OCI-LY1 (cell line): ENCODE data around the gene HPS5.

Experiments used
- H2AFZ ChIP-seq: fragments of 200-600 bp; sonication (generic), shearing (Covaris generic); 2 replicates; pipeline ENCODE4 v1.6.0; 2014; ENCODE audit warnings: antibody characterized with exemption, mild to moderate bottlenecking, low read length
- H3F3A ChIP-seq: fragments of 200-600 bp; sonication (generic), shearing (Covaris generic); 2 replicates; pipeline ENCODE4 v1.6.0; 2014; ENCODE audit warnings: mild to moderate bottlenecking, antibody characterized with exemption, low read length, moderate library complexity; ENCODE audit not compliant: insufficient read depth
- H3K27ac ChIP-seq: fragments of 200-600 bp; sonication (generic); 2 replicates; pipeline ENCODE4 v1.5.1; 2014; ENCODE audit warnings: low read length, mixed run types, mild to moderate bottlenecking, low read depth; ENCODE audit not compliant: poor library complexity, severe bottlenecking
- H3K27me3 ChIP-seq: fragments of 200-600 bp; sonication (generic); 2 replicates; pipeline ENCODE4 v1.6.0; 2014; ENCODE audit warnings: antibody characterized with exemption, mild to moderate bottlenecking, low read length, moderate library complexity; ENCODE audit not compliant: insufficient read depth
- H3K36me3 ChIP-seq: fragments of 200-600 bp; sonication (generic); 2 replicates; pipeline ENCODE4 v1.6.1; 2014; ENCODE audit warnings: mild to moderate bottlenecking, antibody characterized with exemption, low read length, moderate library complexity, mixed read lengths; ENCODE audit not compliant: insufficient read depth
- H3K4me1 ChIP-seq: fragments of 200-600 bp; sonication (generic); 2 replicates; pipeline ENCODE4 v1.5.1; 2014; ENCODE audit warnings: mild to moderate bottlenecking, low read length, moderate library complexity; ENCODE audit not compliant: insufficient read depth, severe bottlenecking
- H3K4me2 ChIP-seq: fragments of 200-600 bp; sonication (generic), shearing (Covaris generic); 2 replicates; pipeline ENCODE4 v1.6.1; 2014; ENCODE audit warnings: low read length
- H3K4me3 ChIP-seq: fragments of 200-600 bp; sonication (generic); 2 replicates; pipeline ENCODE4 v1.5.1; 2014; ENCODE audit warnings: low read length, low read depth, mild to moderate bottlenecking, mixed read lengths; ENCODE audit not compliant: poor library complexity, severe bottlenecking
- H3K79me2 ChIP-seq: fragments of 200-600 bp; shearing (Covaris generic); 2 replicates; pipeline ENCODE4 v1.6.1; 2016; ENCODE audit warnings: mixed run types, low read length, mixed read lengths; ENCODE audit not compliant: insufficient read depth
- H3K9ac ChIP-seq: fragments of 200-600 bp; sonication (generic), shearing (Covaris generic); 2 replicates; pipeline ENCODE4 v1.6.1; 2014; ENCODE audit warnings: mild to moderate bottlenecking, low read length, mixed read lengths
- H3K9me2 ChIP-seq: fragments of 200-600 bp; sonication (generic), shearing (Covaris generic); 2 replicates; pipeline ENCODE4 v1.6.1; 2014; ENCODE audit warnings: low read depth, mild to moderate bottlenecking, low read length, mixed read lengths
- H3K9me3 ChIP-seq: fragments of 200-600 bp; shearing (Covaris generic); 2 replicates; pipeline ENCODE4 v1.6.1; 2014; ENCODE audit warnings: low read length, mixed read lengths
- H4K20me1 ChIP-seq: fragments of 200-600 bp; sonication (generic), shearing (Covaris generic); 2 replicates; pipeline ENCODE4 v1.6.0; 2016; ENCODE audit warnings: mild to moderate bottlenecking, low read length; ENCODE audit not compliant: insufficient read depth
- CTCF ChIP-seq: fragments of 200-600 bp; sonication (generic), shearing (Covaris generic); IDR thresholded peaks from 2 replicates; pipeline ENCODE4 v1.5.1; 2017; ENCODE audit warnings: mild to moderate bottlenecking, antibody characterized with exemption, low read length, moderate library complexity, mixed read lengths
- EZH2 ChIP-seq: fragments of 200-600 bp; sonication (generic), shearing (Covaris generic); IDR thresholded peaks from 2 replicates; pipeline ENCODE4 v1.8.0; 2017; ENCODE audit warnings: borderline replicate concordance, mixed run types, mild to moderate bottlenecking, antibody characterized with exemption, low read length, moderate library complexity, mixed read lengths

HPS5 gene

GRCh38 chr11:18236664-18237356, 85.1 kb downstream of the HPS5 start, which contains the start of gene SAA4:
TSS of gene SAA4 (minus strand) at chr11:18236802. CDS start at chr11:18235926, 876 bp downstream.
- Histone ChIP-seq H4K20me1 (no peaks in the 10 kb centered on the region), H3K79me2 (no peaks in the 10 kb centered on the region), H3K9me3 (no peaks in the 10 kb centered on the region), H3K4me1 (no peaks in the 10 kb centered on the region), H3K9me2 (no peaks in the 10 kb centered on the region), H2AFZ (no peak within 1 kb of the TSS), H3K27me3 (no peaks in the 10 kb centered on the region), H3K4me2 (no peak within 1 kb of the TSS), H3K9ac (no peak within 1 kb of the TSS), H3F3A (no peaks in the 10 kb centered on the region), H3K27ac (no peak within 1 kb of the TSS), H3K4me3 (no peak within 1 kb of the TSS), H3K36me3 (no peaks in the 10 kb centered on the region)
- TF ChIP-seq CTCF (no peak), EZH2 (no peak)

- Histone ChIP-seq H3K4me2 (no peak overlapping the region), H3K9me2 (no peaks in the 10 kb centered on the region), H3K4me1 (no peaks in the 10 kb centered on the region), H3F3A (no peaks in the 10 kb centered on the region), H3K36me3 (no peaks in the 10 kb centered on the region), H3K27me3 (no peaks in the 10 kb centered on the region), H3K9me3 (no peaks in the 10 kb centered on the region), H2AFZ (no peak overlapping the region), H3K27ac (no peak overlapping the region), H3K9ac (no peak overlapping the region), H4K20me1 (no peaks in the 10 kb centered on the region), H3K79me2 (no peaks in the 10 kb centered on the region), H3K4me3 (no peak overlapping the region)
- TF ChIP-seq EZH2 = no peak
- no peak for TF ChIP-seq CTCF
Observed at GRCh38 chr11:18235394-18236334, 86.3 kb downstream of the HPS5 start.

GRCh38 chr11:18233912-18234311, 88.0 kb downstream of the HPS5 start:
- H4K20me1 ChIP-seq = no peaks in the 10 kb centered on the region
- H3F3A ChIP-seq = no peaks in the 10 kb centered on the region
- no peaks in the 10 kb centered on the region for H3K79me2 ChIP-seq
- no peak overlapping the region for H2AFZ ChIP-seq
- no peaks in the 10 kb centered on the region for H3K9me2 ChIP-seq
- no peaks in the 10 kb centered on the region for H3K9me3 ChIP-seq
- H3K27me3 ChIP-seq = no peaks in the 10 kb centered on the region
- no peak overlapping the region for H3K9ac ChIP-seq
- no peak for TF ChIP-seq EZH2
- no peak for TF ChIP-seq CTCF
- peaks cover 16% of the 10 kb centered on the region for H3K4me1 ChIP-seq
- no peak overlapping the region for H3K27ac ChIP-seq
- no peak overlapping the region for H3K4me2 ChIP-seq
- H3K36me3 ChIP-seq = no peaks in the 10 kb centered on the region
- H3K4me3 ChIP-seq = no peak overlapping the region
